Fibroblast of upper back skin (primary cell): ENCODE measurements around the gene TCF20.

Experiments used
- DNase-seq: peaks from one replicate; pipeline ENCODE4 v3.0.0-alpha.2; 2013

The TCF20 gene

GRCh38 chr22:42281284-42281683, 10.8 kb upstream of the TCF20 start:
- DNase-seq, result no peak

DNA sequence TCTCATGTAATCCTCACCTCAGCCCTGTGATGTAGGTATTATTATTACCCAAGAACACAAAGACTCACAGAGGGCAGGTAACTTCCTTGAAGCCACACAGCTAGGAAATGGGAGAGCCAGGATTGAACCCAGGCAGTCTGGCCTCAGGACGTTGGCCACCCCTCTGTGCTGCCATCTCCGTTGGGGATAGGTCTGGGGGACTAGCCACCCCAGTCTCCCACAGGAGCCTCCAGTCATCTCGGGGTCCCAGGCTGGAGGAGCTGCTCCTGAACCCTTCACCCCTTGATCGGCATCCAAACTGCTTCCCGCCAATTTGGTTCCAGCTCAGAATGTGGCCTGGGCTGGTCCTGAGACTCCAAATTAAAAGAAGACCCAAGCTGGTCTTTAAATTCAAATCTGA, 10.4 kb upstream of the TCF20 start:
- no peak for DNase-seq

DNA sequence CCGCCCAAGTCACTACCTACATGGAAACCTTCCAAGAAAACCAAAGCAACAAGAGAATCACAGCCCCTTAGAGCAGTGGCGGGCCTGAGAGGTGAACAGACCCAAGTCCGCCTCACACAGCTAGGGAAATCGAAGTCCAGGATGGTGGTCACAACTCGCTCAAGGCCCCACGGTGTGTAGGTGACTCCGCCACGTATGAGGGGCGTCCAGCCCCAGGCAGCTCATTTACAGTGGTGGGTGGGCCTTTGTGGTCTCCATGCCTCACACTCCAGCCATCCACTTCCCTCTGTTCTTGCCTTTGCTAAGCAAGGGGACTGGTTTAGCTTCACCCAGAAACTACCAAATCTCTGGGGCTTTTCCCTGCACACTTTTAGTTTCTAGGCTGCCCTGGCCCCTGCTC, 9.7 kb upstream of the TCF20 start:
- no peak for DNase-seq

DNA sequence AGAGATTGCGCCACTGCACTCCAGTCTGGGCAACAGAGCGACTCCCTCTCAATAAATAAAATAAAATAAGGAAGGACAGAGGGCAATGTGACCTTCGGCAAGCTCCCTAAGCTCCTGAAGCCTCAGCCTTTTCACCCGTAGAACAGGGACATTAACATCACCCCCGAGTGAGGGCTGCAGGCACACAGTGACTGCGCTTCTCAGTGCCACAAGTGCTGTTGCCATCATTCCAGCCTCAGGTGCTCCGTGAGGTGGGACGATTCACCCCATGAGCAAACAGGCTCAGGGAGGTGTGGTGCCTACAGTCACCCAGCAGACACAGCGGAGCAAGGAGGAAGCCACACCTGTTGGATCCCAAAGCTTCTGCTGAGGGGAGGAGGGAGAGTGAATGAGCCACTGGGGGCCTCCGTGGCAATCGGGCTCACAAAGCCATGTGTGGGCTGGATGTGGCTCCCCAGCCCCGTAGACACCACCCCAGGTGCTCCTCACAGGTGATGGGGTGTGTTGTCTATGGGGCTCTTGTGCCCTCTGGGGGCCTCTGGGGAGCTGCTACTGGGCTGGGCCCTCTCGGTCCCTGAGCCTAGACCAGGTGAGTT, 9.1 kb upstream of the TCF20 start:
- DNase-seq, result no peak

GRCh38 chr22:42277988-42278776, 7.7 kb upstream of the TCF20 start:
- peak; percentile 26 for DNase-seq

DNA sequence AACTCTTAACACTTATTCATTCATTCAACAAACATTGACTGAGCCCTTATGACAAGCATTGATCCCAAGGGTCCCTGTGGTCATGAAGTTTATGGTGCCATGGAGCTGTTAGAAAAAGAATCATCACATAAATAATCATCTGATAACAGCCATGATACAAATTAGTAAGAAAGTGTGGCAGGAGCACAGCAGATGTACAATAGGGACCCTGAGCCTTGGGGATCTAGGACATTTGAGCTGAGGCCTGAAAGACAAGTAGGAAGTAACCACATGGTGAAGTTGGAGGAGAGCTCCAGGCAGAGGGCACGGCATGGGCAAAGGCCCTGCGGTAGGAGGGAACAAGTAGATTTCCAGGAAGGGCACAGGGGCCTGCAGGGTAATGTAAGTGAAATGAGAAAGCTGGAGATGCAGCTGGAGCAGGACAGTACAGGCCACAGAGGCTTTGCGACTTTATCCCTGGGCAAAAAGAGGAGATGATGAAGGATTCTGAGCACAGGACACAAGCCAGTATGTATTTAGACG, 6.8 kb upstream of the TCF20 start:
- DNase-seq, result no peak

DNA sequence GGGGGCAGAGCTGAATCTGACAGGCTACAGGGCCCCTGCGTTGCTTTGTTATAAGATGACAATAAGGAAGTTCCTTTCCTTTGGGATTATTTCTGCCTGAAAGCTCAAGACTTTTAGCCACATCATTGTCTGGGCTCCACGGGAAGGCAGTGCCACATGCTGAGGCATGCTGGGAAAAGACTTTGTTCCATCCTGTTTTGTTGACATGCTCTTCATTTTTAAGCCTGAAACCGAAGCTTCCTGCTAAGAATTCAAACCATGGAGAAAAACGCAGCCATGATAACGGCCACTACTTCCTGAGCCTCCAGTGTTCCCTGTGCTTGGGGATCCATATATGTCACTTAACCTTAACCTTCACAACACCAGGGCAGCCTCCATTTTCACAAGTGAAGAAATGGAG, 5.5 kb upstream of the TCF20 start:
- DNase-seq, result no peak

DNA sequence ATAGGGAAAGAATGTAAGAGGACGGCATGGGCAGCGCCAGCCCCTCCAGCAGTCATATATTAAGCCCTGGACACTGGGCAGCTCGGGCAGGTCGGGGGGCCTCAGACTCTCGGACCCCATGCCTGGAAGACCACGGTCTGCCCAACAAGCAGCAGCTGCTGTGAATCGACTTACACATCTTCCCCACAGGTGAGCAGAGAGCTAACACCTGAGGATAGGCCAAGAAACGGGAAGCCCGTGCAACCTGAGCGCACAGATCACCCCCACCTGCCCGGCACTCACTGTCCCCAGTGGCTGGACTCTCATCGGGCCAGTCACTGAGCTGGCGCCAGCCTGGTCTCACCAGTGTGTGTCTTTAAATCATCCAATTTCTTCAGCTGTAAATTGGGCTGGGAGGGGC, 4.7 kb upstream of the TCF20 start:
- no peak for DNase-seq

- DNase-seq, result no peak
These were observed 3.5 kb upstream of the TCF20 start for GRCh38 chr22:42273855-42274451.

DNA sequence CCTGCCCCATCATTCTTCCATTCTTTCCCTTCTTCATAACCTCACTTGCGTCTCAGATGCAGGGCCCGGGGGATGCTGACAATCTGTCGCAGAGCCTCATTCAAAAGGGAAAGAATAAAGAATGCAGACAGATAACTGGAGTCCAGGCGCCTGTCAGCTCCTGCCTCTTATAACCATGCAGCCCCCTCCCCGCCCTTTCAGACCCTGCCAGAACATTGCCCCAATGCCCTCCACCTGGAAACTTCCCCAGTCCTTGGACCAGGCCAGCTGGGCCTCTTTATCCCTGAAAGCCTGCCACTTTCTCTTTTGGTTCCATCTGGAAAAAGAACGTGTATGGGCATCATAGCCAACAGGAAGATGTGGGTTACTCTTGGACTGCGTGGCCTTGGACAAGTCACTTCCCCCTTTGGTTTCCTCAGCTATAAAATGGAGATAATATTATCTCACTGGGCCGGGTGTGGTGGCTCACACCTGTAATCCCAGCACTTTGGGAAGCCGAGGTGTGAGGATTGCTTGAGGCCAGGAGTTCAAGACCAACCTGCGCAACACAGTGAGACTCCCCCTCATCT, 2.1 kb upstream of the TCF20 start:
- DNase-seq, result no peak

GRCh38 chr22:42271906-42272305, 1.5 kb upstream of the TCF20 start:
- no peak for DNase-seq

DNA sequence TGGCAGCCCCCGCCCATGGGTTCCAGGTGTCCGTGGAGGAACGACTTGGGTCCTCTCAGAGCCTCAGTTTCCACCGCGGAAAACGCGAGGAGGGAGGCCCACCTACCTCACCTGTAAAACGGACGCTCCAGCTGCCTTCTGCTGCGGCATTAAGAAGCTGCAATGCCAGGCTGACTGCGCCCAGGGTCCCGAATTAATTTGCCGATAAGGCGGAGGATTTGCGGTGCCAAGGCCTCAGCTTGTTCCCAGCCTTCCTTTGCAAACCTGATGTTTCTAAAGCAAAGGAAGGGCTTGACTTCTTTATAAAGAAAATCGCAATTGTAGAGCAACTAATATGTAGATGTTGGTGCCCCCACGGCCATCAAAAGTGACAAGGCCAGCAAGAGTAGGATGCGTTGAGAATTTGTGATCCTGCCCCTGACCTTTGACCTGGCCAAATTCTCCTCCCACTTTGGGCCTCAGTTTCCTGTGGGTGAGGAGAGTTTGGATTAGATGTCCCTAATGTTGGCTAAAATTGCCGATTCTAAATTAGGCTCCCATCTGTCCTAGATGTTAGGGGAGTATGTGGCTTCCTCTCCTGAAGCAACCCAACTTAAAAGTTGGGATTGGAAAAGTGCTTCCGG, 849 bp upstream of the TCF20 start:
- no peak for DNase-seq

DNA sequence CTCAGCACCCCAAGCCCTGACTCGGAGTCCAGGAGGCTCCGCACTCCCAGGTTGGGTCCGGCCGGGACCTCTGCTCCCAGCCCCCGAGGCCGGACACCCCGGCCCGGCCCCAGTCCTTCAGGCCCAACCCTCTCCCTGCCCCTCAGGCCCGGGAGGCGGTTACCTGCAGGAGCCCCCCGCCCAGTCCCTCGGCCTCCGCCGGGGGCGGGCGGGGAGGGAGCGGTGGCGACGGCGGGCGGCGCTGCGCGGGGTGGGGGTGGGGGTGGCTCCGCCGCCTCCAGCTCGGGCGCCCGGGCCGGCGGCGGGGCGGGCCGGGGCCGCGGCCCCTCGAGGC, 310 bp downstream of the TCF20 start:
- DNase-seq, result no peak

DNA sequence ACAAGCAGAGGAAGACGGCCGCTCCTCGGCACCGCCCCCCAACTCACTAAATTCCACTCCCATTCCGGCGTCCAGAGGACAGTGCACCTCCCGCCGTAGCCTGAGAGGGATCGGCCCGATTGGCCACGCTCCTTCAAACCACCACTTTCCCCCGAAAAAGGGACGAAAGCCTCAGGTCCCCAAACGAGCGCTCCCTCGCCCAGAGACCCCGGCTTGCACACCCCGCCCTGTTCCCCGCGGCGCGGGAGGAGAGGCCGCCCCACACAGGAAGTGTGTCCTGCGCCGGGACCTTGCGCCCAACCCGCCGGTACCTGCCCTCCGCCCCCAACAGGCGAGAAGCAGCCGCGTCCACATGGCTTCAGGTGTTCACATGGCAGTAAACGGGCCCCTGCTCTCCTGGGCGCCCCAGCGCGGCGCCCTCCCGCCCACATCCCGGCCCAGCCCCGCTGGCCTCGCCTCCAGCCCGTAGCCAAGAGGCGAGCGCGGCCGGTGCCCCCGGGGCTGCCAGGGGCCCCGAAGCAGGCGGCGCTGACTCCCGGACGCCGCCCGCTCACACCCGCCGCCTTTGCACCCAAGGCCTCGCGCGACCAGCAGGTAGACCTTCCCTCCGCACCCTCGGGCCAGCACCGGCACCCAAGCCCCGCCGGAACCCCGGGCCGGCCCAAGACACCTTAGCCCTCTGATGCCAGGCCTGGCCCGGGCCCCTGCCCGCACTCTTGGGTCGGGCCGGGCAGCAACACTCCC, 849 bp downstream of the TCF20 start:
- no peak for DNase-seq

DNA sequence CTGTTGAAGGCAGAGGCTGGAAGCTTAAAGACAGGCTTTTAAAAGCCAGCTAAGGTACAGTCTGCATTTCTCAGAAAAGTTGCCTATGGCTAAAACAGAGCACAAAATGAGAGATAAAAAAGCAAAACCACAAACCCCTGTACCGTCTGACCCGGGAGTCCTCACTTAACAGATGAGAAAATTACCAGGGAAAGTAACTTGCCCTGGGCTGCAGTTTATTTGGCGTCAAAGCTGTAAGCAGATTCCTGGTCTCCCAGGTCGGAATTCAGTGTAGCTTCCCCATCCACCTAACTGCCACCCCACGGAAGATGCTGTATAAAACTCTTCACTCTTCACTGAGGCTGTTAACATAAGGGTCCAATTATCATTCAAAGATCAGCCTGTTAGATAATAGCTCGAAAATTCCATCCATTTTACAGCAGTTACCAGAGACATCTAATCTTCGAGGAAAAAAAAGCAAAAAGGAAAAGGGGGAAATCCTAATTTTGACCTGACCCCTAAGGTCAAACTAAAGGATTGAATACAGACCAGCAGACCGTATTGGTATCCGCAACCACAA, 1.5 kb downstream of the TCF20 start:
- DNase-seq, result peak; percentile 7

DNA sequence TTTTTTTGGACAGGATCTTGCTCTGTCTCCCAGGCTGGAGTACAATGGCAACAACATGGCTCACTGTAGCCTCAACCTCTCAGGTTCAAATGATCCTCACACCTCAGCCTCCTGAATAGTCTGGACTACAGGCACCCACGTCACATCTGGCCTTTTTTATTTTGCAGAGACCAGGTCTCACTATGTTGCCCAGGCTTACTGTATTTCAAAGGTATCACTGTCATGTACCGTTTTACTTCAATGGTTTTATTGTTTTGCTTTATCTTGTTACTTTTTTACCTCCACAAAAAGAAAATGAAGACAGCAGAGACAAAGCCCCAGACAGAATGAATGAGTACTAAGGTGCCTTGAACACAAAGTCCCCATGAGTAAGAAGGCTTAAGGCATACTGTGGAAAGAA, 5.1 kb downstream of the TCF20 start:
- DNase-seq, result no peak

- DNase-seq, result no peak
These were observed 6.5 kb downstream of the TCF20 start for GRCh38 chr22:42263944-42264343.

GRCh38 chr22:42262964-42263363, 7.5 kb downstream of the TCF20 start:
- no peak for DNase-seq

GRCh38 chr22:42261296-42261695, 9.2 kb downstream of the TCF20 start:
- peak; percentile 81 for DNase-seq

GRCh38 chr22:42258126-42258525, 12.3 kb downstream of the TCF20 start:
- DNase-seq, result peak; percentile 25

- no peak for DNase-seq
These were observed 13.1 kb downstream of the TCF20 start for GRCh38 chr22:42257386-42257785.

GRCh38 chr22:42256930-42257329, 13.5 kb downstream of the TCF20 start:
- no peak for DNase-seq
